OCI-LY1 (cell line): ENCODE results near the gene GAPVD1.

ENCODE experiments used
- H2AFZ ChIP-seq: fragments of 200-600 bp; sonication (generic), shearing (Covaris generic); 2 replicates; pipeline ENCODE4 v1.6.0; 2014; ENCODE audit warnings: antibody characterized with exemption, mild to moderate bottlenecking, low read length
- H3F3A ChIP-seq: fragments of 200-600 bp; sonication (generic), shearing (Covaris generic); 2 replicates; pipeline ENCODE4 v1.6.0; 2014; ENCODE audit warnings: mild to moderate bottlenecking, antibody characterized with exemption, low read length, moderate library complexity; ENCODE audit not compliant: insufficient read depth
- H3K27ac ChIP-seq: fragments of 200-600 bp; sonication (generic); 2 replicates; pipeline ENCODE4 v1.5.1; 2014; ENCODE audit warnings: low read length, mixed run types, mild to moderate bottlenecking, low read depth; ENCODE audit not compliant: poor library complexity, severe bottlenecking
- H3K27me3 ChIP-seq: fragments of 200-600 bp; sonication (generic); 2 replicates; pipeline ENCODE4 v1.6.0; 2014; ENCODE audit warnings: antibody characterized with exemption, mild to moderate bottlenecking, low read length, moderate library complexity; ENCODE audit not compliant: insufficient read depth
- H3K36me3 ChIP-seq: fragments of 200-600 bp; sonication (generic); 2 replicates; pipeline ENCODE4 v1.6.1; 2014; ENCODE audit warnings: mild to moderate bottlenecking, antibody characterized with exemption, low read length, moderate library complexity, mixed read lengths; ENCODE audit not compliant: insufficient read depth
- H3K4me1 ChIP-seq: fragments of 200-600 bp; sonication (generic); 2 replicates; pipeline ENCODE4 v1.5.1; 2014; ENCODE audit warnings: mild to moderate bottlenecking, low read length, moderate library complexity; ENCODE audit not compliant: insufficient read depth, severe bottlenecking
- H3K4me2 ChIP-seq: fragments of 200-600 bp; sonication (generic), shearing (Covaris generic); 2 replicates; pipeline ENCODE4 v1.6.1; 2014; ENCODE audit warnings: low read length
- H3K4me3 ChIP-seq: fragments of 200-600 bp; sonication (generic); 2 replicates; pipeline ENCODE4 v1.5.1; 2014; ENCODE audit warnings: low read length, low read depth, mild to moderate bottlenecking, mixed read lengths; ENCODE audit not compliant: poor library complexity, severe bottlenecking
- H3K79me2 ChIP-seq: fragments of 200-600 bp; shearing (Covaris generic); 2 replicates; pipeline ENCODE4 v1.6.1; 2016; ENCODE audit warnings: mixed run types, low read length, mixed read lengths; ENCODE audit not compliant: insufficient read depth
- H3K9ac ChIP-seq: fragments of 200-600 bp; sonication (generic), shearing (Covaris generic); 2 replicates; pipeline ENCODE4 v1.6.1; 2014; ENCODE audit warnings: mild to moderate bottlenecking, low read length, mixed read lengths
- H3K9me2 ChIP-seq: fragments of 200-600 bp; sonication (generic), shearing (Covaris generic); 2 replicates; pipeline ENCODE4 v1.6.1; 2014; ENCODE audit warnings: low read depth, mild to moderate bottlenecking, low read length, mixed read lengths
- H3K9me3 ChIP-seq: fragments of 200-600 bp; shearing (Covaris generic); 2 replicates; pipeline ENCODE4 v1.6.1; 2014; ENCODE audit warnings: low read length, mixed read lengths
- H4K20me1 ChIP-seq: fragments of 200-600 bp; sonication (generic), shearing (Covaris generic); 2 replicates; pipeline ENCODE4 v1.6.0; 2016; ENCODE audit warnings: mild to moderate bottlenecking, low read length; ENCODE audit not compliant: insufficient read depth
- EZH2 ChIP-seq: fragments of 200-600 bp; sonication (generic), shearing (Covaris generic); IDR thresholded peaks from 2 replicates; pipeline ENCODE4 v1.8.0; 2017; ENCODE audit warnings: borderline replicate concordance, mixed run types, mild to moderate bottlenecking, antibody characterized with exemption, low read length, moderate library complexity, mixed read lengths
- TF ChIP-seq, protein P1 (sequence below): fragments of 200-600 bp; sonication (generic), shearing (Covaris generic); IDR thresholded peaks from 2 replicates; pipeline ENCODE4 v1.5.1; 2017; ENCODE audit warnings: mild to moderate bottlenecking, antibody characterized with exemption, low read length, moderate library complexity, mixed read lengths

GAPVD1 gene

DNA sequence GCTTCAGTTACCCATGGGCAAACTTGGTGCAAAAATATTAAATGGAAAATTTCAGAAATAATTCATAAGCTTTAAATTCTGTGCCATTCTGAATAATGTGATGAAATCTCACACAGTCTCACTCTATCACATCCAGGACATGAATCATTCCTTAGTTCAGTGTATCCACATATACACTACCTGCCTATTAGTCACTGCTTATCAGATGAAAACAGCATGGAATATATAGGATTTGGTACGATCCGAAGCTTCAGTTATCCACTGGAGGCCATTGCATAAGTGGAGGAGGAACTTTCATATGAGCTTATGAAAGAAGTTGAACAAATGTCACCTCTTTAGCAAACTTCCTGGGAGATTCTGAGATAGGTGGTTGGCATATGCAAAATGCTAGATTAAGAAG, 64.2 kb downstream of the GAPVD1 start:
- H3K9me3 ChIP-seq: no peaks in the 10 kb centered on the region
- peaks cover 67% of the 10 kb centered on the region for H3K36me3 ChIP-seq

GRCh38 chr9:125329978-125330377, 68.4 kb downstream of the GAPVD1 start:
- no peak overlapping the region for H3K4me3 ChIP-seq

More for the DNA sequence above, 64.2 kb downstream of the GAPVD1 start:
- Histone ChIP-seq H3K4me2 (no peak overlapping the region), H3K9ac (no peak overlapping the region), H3K27me3 (no peaks in the 10 kb centered on the region), H3K27ac (no peak overlapping the region), H3K4me1 (no peaks in the 10 kb centered on the region), H3K4me3 (no peak overlapping the region), H4K20me1 (no peaks in the 10 kb centered on the region), H2AFZ (no peak overlapping the region), H3F3A (no peaks in the 10 kb centered on the region), H3K9me2 (no peaks in the 10 kb centered on the region), H3K79me2 (no peaks in the 10 kb centered on the region)
- TF ChIP-seq, protein P1, sequence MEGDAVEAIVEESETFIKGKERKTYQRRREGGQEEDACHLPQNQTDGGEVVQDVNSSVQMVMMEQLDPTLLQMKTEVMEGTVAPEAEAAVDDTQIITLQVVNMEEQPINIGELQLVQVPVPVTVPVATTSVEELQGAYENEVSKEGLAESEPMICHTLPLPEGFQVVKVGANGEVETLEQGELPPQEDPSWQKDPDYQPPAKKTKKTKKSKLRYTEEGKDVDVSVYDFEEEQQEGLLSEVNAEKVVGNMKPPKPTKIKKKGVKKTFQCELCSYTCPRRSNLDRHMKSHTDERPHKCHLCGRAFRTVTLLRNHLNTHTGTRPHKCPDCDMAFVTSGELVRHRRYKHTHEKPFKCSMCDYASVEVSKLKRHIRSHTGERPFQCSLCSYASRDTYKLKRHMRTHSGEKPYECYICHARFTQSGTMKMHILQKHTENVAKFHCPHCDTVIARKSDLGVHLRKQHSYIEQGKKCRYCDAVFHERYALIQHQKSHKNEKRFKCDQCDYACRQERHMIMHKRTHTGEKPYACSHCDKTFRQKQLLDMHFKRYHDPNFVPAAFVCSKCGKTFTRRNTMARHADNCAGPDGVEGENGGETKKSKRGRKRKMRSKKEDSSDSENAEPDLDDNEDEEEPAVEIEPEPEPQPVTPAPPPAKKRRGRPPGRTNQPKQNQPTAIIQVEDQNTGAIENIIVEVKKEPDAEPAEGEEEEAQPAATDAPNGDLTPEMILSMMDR: no peak
- TF ChIP-seq EZH2: no peak

GRCh38 chr9:125330587-125330986, 69.0 kb downstream of the GAPVD1 start:
- Histone ChIP-seq H3K4me3 (no peak overlapping the region), H3K4me1 (no peaks in the 10 kb centered on the region), H2AFZ (no peak overlapping the region), H3K27me3 (no peaks in the 10 kb centered on the region), H4K20me1 (no peaks in the 10 kb centered on the region), H3K27ac (no peak overlapping the region), H3K9me2 (no peaks in the 10 kb centered on the region), H3K9ac (no peak overlapping the region), H3K4me2 (no peak overlapping the region), H3K36me3 (peaks cover 81% of the 10 kb centered on the region), H3K9me3 (no peaks in the 10 kb centered on the region), H3F3A (no peaks in the 10 kb centered on the region), H3K79me2 (no peaks in the 10 kb centered on the region)
- no peak for TF ChIP-seq EZH2
- TF ChIP-seq, protein P1: no peak

More at GRCh38 chr9:125329978-125330377, 68.4 kb downstream of the GAPVD1 start:
- no peaks in the 10 kb centered on the region for H3K4me1 ChIP-seq
- no peaks in the 10 kb centered on the region for H3F3A ChIP-seq
- no peaks in the 10 kb centered on the region for H3K27me3 ChIP-seq
- peaks cover 83% of the 10 kb centered on the region for H3K36me3 ChIP-seq
- H3K27ac ChIP-seq: no peak overlapping the region
- H4K20me1 ChIP-seq: no peaks in the 10 kb centered on the region
- no peaks in the 10 kb centered on the region for H3K9me2 ChIP-seq
- no peak overlapping the region for H3K9ac ChIP-seq
- no peaks in the 10 kb centered on the region for H3K9me3 ChIP-seq
- no peak overlapping the region for H3K4me2 ChIP-seq
- H2AFZ ChIP-seq: no peak overlapping the region
- no peaks in the 10 kb centered on the region for H3K79me2 ChIP-seq
- no peak for TF ChIP-seq EZH2
- TF ChIP-seq, protein P1: no peak
